GM11168 (cell line): ENCODE data around the gene PPP4R3A.
"Not testable (repeated sequence)": the region's sequence is repeated elsewhere in the genome, so short reads cannot be mapped to it uniquely, and the experiment has no call there.

ENCODE experiments used
- in situ Hi-C: fragments of 300-500 bp; cut with MboI; formaldehyde crosslinking; loops from one replicate; pipeline ENCODE4 v1.12.0; 2022; ENCODE audit warnings: low sequenced_read_pairs; ENCODE audit not compliant: unreplicated experiment

PPP4R3A gene

DNA sequence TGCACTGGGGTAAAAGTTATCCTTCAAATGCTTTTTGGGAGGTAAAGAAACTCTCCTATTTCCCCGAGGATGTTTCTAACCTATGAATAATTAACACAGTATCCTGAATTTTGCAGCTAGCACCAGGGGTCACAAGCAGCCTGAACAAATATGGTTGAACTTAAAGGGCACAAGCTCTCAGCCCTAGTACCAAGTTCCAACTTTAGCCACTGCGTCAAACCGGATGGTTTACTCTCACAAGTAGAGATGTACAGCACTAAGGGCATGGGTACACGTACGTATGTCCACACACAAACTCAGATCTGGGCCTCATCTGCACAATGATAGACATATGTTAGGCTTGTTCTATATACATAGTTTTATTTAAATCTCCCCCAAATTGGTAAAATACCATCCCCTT is 97.2 kb downstream of the PPP4R3A start:
- in situ Hi-C loops, result no loop called here

DNA sequence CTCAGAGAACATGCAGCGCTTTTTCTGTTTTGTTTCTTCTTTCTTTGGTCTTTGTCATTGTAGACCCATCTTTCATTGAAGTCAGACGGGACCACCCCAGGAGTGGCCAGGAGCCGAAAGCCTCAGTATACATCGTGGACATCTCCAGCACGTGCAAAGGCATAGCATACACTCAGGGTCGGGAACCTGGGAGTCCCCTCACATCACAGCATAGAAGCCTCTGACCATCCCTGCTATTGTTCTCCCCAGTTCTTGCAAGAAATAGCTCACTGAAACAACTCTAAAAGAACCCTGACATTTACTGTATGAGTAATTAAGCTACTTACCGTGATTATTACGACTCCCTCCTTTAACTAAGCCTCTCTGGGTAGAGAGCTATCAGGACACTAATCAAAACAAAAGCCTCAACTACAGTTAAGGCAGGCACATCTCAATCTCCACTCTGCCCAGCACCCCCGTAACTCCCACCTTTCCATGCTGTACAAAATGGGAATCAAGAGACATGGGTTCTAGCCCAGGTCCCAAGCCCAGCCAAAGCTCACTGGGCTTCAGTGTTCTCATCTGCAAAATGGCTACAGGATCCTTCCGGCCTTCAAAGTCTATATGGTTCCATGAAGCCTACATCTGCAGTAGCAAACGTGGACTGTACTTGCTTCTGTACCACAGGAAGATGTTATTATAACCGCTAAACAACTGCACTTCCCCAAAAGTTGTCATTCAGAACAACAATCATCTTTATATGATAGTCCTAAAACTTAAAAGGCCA is 99.2 kb downstream of the PPP4R3A start:
- in situ Hi-C loops, result no loop called here

DNA sequence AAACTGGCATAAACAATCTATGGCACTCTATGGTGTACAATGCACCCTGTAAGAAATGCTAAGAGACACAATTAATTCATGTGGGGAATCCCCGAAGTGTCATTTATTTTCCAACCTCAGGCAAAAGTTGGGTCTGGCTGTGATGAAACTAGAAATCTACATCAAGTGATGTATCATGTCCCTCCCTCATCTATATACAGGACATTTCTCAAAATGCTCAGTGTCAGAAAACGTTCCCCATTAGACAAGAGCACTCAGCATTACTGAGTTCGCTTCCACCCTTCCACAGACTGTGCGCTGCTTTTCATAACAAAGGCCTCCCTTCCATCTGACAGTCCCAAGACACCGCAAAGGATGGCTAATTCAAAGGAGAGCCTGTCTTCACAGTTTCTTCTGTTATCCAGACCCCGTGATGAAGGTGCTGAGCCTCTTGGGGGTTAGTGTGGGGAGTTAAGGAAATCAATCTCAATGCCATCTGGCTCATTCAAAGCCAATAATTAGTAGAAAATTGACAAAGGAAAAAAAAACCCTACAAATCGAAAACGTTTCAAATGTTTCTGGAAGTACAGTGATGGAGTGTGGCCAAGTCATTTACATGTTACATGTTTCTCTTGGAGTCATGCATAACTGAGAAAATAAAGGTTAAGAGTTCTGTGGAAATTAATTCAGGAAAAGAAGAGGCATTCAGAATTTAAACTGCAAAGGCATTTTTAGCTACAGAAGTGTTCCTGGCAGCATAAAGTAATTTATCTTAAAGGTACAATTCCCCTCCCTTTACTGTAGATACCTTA is 100.0 kb downstream of the PPP4R3A start:
- in situ Hi-C loops, result no loop called here

DNA sequence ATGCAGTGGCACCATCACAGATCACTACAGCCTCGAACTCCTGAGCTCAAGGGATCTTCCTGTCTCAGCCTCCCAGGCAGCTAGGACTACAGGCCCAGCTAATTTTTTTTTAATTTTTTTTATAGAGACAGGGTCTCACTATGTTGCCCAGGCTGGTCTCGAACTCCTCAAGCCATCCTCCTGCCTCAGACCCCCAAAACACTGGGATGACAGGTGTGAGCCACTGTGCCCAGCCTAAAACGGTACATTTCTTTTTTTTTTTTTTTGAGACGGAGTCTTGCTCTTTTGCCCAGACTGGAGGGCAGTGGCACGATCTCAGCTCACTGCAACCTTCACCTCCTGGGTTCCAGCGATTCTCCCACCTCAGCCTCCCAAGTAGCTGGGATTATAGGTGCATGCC is 100.9 kb downstream of the PPP4R3A start:
- in situ Hi-C loops, result not testable (repeated sequence)
